Measurements from ENCODE around the gene DLG5.

The DLG5 gene

GRCh38 chr10:77919713-77920108 lies 6.8 kb downstream of the DLG5 start:
- no peak for DNase-seq (ENCODE audit: low read depth)
- TF ChIP-seq CTCF (IDR thresholded peaks at IDR 0.05; ENCODE audit: control insufficient read depth, insufficient read depth, low read depth, low read length, missing control alignments): no peak

GRCh38 chr10:77915319-77916105 lies 11.0 kb downstream of the DLG5 start:
- no peak overlapping the region for H3K4me3 ChIP-seq (ENCODE audit: control insufficient read depth, low read depth, low read length)
- TF ChIP-seq CTCF (IDR thresholded peaks at IDR 0.05; ENCODE audit: control insufficient read depth, insufficient read depth, low read depth, low read length, missing control alignments): no peak
- DNase-seq (ENCODE audit: low read depth): peak; percentile 40

More at GRCh38 chr10:77919713-77920108, 6.8 kb downstream of the DLG5 start:
- H3K4me3 ChIP-seq (ENCODE audit: control insufficient read depth, low read depth, low read length): no peak overlapping the region

GRCh38 chr10:77913090-77913489 lies 13.5 kb downstream of the DLG5 start:
- TF ChIP-seq CTCF (IDR thresholded peaks at IDR 0.05; ENCODE audit: control insufficient read depth, insufficient read depth, low read depth, low read length, missing control alignments): no peak
- DNase-seq (ENCODE audit: low read depth): no peak
- H3K4me3 ChIP-seq (ENCODE audit: control insufficient read depth, low read depth, low read length): no peak overlapping the region

- no peak for TF ChIP-seq CTCF (IDR thresholded peaks at IDR 0.05; ENCODE audit: control insufficient read depth, insufficient read depth, low read depth, low read length, missing control alignments)
- DNase-seq (ENCODE audit: low read depth): no peak
- H3K4me3 ChIP-seq (ENCODE audit: control insufficient read depth, low read depth, low read length): no peak overlapping the region
Measured at GRCh38 chr10:77912576-77912975, 14.0 kb downstream of the DLG5 start.

GRCh38 chr10:77911535-77912123 lies 14.9 kb downstream of the DLG5 start:
- no peak for TF ChIP-seq CTCF (IDR thresholded peaks at IDR 0.05; ENCODE audit: control insufficient read depth, insufficient read depth, low read depth, low read length, missing control alignments)
- DNase-seq (ENCODE audit: low read depth): no peak
- H3K4me3 ChIP-seq (ENCODE audit: control insufficient read depth, low read depth, low read length): no peak overlapping the region

- no peak for DNase-seq (ENCODE audit: low read depth)
- no peak overlapping the region for H3K4me3 ChIP-seq (ENCODE audit: control insufficient read depth, low read depth, low read length)
- TF ChIP-seq CTCF (IDR thresholded peaks at IDR 0.05; ENCODE audit: control insufficient read depth, insufficient read depth, low read depth, low read length, missing control alignments): no peak
Measured at GRCh38 chr10:77910524-77911145, 15.9 kb downstream of the DLG5 start.
